ENCODE measurements around the gene ICE2.

ICE2 gene

GRCh38 chr15:60494108-60494507 is 15.2 kb upstream of the ICE2 start:
- DNase-seq: no peak

- DNase-seq: no peak
Measured at GRCh38 chr15:60493166-60493565, 14.2 kb upstream of the ICE2 start.

- no peak for DNase-seq
Measured at GRCh38 chr15:60486742-60487141, 7.8 kb upstream of the ICE2 start.

DNA sequence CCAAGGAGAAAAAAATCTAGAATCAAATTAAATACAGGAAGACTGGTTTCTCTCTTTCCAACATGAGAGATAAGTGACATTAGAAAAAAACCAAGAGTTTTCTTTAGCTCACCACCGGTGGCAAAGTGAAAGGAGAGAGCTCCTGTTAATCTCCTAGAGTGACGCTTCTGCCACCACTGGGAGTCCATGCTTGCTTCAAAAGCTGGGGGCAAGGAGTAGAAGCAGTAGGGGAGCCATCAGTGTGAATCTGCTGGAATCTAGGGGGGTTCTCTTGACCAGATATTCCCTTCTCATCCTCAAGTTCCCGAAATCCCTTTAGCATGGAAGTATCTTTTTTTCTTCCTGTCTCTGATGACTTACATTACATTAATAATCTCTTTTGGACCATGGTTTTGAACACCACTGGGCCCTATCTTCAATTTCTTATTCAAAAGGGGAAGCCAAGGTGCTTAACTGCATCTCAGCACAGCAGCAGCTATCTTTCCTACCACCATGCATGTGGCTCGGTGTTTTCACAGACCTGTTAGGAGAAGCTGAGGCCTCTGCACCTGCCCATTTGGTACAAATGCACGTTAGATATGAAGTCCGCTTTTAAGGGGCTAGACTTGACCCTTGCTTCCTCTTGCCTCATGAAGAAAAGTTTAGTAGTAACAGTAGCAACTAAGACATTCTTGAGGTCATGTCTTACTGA is 6.6 kb upstream of the ICE2 start:
- no peak for DNase-seq

- DNase-seq: no peak
Measured at GRCh38 chr15:60483042-60483441, 4.1 kb upstream of the ICE2 start.

GRCh38 chr15:60480888-60481287 is 1.9 kb upstream of the ICE2 start:
- DNase-seq: no peak

GRCh38 chr15:60480149-60480548 is 1.2 kb upstream of the ICE2 start:
- DNase-seq: no peak

- no peak for DNase-seq
Measured at GRCh38 chr15:60479361-60480110, 594 bp upstream of the ICE2 start.

DNA sequence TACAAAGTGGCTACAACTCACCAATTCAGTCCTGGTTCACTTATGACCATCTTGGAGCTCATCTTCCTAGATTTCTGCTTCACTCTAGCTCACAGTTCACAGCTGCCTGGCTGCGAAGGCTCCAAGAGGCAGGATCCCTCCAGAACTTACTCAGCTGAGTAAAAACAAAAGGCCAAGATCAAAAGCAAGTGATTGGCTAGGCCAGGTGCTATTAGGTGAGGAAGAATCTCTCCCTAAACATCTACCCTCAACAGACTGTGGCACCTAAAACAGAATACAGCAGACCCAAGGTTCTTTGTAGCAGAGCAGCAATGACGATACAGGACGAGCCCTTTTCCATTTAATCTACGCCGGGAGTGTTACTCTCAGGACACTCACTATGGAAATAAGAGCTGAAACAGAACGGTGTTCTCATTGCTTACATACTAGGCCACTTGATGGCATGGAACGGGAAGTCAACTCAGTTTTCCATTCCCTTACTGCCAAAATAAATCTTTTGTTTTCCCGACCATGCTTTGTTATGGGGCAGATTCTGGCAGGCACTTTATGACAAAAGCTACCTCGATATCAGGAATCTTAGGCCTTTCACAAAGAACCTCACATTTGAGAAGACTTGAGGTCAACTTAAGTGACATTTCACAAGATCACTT is 901 bp downstream of the ICE2 start:
- no peak for DNase-seq

DNA sequence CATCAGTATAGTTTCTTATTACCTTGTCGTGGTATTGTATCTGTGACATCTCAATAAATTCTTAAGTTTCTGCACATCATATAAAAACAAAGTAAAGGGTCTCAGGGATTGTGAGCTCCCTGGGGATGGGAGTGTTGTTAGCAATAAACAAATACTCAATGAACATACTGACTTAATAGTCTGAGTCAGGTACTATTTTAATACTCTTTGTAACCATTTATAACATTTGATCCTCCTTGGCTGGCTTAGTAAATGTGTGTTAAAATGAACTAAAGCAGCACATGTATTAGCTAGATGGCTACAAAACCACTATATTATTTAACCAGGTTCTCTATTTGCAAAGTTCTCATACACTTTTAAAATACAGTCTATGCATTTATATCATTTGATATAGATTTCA is 1.8 kb downstream of the ICE2 start:
- no peak for DNase-seq

DNA sequence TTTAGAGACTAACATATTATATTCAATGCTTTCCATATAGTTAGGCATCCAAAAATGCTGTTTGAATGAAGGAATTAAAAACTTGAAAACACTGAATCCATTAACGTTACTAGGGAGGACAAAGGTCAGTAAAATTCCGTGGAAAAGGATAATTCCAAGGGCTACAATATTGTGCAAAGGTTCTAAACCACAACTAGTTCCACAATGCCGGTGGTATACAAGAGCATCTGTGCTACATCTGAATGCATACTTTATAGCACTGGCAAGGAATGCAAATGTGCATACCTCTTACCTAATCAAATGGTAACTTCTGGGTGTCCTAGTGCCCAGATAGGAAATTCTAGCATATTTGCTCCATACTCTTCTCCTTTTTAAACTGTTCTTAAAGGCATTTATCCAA is 2.2 kb downstream of the ICE2 start:
- DNase-seq: no peak

DNA sequence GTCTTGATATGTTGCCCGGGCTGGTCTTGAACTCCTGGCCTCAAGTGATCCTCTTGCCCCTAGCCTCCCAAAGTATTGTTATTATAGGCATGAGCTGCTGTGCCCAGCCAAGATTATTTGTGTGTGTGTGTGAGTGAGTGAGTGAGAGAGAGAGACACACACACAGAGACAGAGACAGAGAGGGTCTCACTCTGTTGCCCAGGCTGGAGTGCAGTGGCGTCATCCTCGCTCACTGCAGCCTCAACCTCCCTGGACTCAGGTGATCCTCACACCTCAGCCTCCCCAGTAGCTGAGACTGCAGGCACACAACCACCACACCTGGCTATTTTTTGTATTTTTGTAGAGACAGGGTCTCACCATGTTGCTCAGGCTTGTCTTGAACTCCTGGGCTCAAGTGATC is 5.8 kb downstream of the ICE2 start:
- no peak for DNase-seq

DNA sequence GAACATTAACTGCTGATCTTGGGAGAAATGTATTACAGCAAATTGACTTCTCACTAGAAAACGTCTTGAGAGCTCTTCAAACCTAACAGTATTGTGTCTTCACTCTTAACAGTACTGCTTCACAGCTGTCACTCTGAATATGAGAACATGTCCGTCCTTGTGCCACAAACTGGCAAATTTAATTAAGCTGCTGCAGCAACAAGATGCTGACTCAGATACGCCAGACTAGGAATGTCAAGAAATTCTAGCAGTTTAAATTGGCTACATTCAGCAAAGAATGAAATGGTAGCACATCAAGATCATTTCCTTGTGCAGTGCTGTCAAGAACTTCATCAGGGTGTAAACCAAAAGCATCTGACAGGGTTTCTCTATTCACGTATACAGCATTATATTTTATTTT is 7.6 kb downstream of the ICE2 start:
- no peak for DNase-seq

- no peak for DNase-seq
Measured at GRCh38 chr15:60469893-60470641, 8.9 kb downstream of the ICE2 start.

- no peak for DNase-seq
Measured at GRCh38 chr15:60464836-60465630, 13.9 kb downstream of the ICE2 start.

GRCh38 chr15:60462027-60462426 is 16.9 kb downstream of the ICE2 start:
- DNase-seq: no peak

- no peak for DNase-seq
Measured at GRCh38 chr15:60460931-60461330, 18.0 kb downstream of the ICE2 start.

DNA sequence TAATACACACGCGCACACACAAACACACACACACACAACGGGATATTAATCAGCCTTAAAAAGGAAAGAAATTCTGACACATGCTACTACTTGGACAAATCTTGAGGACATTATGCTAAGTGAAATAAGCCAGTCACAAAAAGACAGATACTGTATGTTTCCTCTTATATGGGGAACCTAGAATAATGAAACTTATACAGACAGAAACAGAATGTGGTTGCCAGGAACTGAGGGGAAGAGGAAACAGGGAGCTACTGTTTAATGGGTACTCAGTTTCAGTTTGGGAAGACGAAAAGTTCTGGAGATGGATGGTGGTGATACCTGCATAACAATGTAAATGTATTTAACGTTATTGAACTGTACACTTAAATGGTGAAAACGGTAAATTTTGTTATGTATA is 20.2 kb downstream of the ICE2 start:
- no peak for DNase-seq

DNA sequence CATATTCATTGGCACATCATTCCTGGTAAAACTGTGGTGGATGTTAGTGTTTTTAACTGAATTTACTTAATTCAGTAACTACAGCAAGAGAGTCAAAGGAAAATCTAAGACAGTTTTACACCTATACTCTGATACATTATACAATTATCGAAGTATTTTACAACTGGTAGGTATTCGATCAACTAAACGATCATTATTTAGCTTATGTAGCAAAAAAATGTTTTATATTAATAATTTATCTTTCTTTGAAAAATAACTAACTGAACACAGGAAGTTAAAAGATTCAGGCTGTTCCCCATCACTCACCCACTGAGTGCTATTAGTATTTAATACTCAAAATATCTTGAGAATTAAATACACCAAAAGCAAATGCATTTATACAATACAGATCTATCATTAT is 21.0 kb downstream of the ICE2 start:
- no peak for DNase-seq

GRCh38 chr15:60454824-60455223 is 24.1 kb downstream of the ICE2 start:
- DNase-seq: no peak

DNA sequence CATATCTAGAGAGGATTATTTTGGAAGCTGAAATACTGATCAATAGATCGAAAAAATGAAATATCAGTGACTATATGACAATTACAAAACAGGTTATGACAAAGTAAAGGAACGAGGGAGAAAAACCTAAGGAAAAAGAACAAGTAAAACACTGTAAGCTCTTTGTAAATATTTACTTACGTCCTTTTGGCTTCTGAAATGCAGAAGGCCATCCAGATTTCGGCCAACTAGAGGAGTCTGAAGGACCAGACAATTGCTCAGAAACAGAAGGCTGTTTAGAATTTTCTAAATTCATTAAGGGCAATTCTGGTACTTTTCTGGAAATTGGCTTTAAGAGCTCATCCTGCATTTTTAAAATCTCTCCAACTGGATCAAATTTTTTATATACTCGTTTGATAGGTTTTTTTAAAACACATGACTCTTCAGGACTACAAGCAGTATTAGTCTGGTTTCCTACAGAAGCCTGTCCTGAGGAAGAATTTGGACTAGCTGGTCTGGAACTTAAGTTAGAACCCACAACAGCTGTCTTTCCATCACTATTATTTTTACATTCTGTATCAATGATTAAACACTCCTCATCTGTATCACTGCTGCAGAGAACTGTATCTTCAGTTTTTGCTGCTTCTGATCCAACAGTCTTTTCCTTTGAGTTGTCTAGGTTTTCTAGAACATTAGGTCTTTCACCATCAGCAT is 30.1 kb downstream of the ICE2 start:
- DNase-seq: no peak

Data from GOT3 (cell line).